ENCODE results near the gene SPRYD3.
A peak's percentile ranks its signal among the peaks of the same experiment; 100 is the strongest.
"Not testable (repeated sequence)": the region's sequence is repeated elsewhere in the genome, so short reads cannot be mapped to it uniquely, and the experiment has no call there.

Gene SPRYD3

GRCh38 chr12:53096089-53096741, 17.0 kb upstream of the SPRYD3 start:
- DNase-seq (ENCODE audit: low read depth) = peak; percentile 74
- TF ChIP-seq, protein P1, sequence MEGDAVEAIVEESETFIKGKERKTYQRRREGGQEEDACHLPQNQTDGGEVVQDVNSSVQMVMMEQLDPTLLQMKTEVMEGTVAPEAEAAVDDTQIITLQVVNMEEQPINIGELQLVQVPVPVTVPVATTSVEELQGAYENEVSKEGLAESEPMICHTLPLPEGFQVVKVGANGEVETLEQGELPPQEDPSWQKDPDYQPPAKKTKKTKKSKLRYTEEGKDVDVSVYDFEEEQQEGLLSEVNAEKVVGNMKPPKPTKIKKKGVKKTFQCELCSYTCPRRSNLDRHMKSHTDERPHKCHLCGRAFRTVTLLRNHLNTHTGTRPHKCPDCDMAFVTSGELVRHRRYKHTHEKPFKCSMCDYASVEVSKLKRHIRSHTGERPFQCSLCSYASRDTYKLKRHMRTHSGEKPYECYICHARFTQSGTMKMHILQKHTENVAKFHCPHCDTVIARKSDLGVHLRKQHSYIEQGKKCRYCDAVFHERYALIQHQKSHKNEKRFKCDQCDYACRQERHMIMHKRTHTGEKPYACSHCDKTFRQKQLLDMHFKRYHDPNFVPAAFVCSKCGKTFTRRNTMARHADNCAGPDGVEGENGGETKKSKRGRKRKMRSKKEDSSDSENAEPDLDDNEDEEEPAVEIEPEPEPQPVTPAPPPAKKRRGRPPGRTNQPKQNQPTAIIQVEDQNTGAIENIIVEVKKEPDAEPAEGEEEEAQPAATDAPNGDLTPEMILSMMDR (IDR thresholded peaks at IDR 0.05; ENCODE audit: control insufficient read depth, insufficient read depth, low read depth, low read length, missing control alignments) = no peak
- peak overlapping the region; percentile 76 for H3K4me3 ChIP-seq (ENCODE audit: control insufficient read depth, low read depth, low read length)

DNA sequence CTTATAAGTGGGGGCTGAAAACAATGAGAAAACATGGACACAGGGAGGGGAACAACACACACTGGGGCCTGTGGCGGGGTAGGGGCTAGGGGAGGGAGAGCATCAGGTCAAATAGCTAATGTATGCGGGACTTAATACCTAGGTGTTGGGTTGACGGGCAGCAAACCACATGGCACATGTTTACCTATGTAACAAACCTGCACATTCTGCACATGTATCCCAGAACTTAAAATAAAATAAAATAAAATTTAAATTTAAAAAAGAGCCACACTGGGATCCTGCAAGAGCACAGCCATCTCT, 16.4 kb upstream of the SPRYD3 start:
- DNase-seq (ENCODE audit: low read depth); H3K4me3 ChIP-seq (ENCODE audit: control insufficient read depth, low read depth, low read length): not testable (repeated sequence)

DNA sequence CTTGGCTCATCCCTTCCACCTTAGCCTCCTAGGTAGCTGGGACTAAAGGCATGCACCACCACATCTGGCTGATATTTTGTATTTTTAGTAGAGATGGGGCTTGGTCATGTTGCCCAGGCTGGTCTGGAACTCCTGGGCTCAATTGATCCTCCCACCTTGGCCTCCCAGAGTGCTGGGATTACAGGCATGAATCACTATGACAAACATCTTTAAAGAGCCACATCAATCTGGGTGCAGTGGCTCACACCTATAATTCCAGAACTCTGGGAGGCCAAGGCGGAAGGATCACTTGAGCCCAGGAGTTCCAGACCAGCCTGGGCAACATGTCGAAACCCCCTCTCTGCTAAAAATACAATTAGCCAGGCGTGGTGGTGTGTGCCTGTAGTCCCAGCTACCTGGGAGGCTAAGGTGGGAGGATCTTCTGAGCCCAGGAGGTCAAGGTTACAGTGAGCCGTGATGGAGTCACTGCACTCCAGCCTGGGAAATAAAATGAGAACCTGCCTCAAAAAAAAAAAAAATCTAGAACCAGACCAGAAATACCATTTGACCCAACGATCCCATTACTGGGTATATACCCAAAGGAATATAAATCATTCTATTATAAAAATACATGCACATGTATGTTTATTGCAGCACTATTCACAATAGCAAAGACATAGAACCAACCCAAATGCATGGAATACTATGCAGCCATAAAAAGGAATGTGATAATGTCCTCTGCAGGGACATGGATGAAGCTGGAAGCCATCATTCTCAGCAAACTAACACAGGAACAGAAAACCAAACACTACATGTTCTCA, 15.8 kb upstream of the SPRYD3 start:
- H3K4me3 ChIP-seq (ENCODE audit: control insufficient read depth, low read depth, low read length); DNase-seq (ENCODE audit: low read depth): not testable (repeated sequence)

DNA sequence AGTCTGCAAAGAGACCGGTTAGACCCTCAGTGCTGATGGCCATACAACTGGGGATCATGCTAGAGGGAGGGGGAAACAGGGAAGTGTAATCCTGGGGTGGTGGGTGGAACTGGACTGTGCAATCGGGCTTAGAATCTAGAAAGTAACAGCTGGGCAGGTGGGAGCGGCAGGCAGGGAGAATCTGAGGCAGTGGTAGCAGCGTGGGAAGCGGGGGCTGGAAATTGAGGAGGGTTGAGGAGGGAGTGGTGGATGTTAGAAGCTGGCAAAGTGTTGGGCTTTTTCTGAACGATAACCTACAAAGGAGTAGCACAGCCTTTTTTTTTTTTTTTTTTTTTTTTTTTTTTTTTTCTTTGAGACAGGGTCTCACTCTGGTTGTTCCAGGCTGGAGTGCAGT, 15.2 kb upstream of the SPRYD3 start:
- no peak overlapping the region for H3K4me3 ChIP-seq (ENCODE audit: control insufficient read depth, low read depth, low read length)
- TF ChIP-seq, protein P1 (IDR thresholded peaks at IDR 0.05; ENCODE audit: control insufficient read depth, insufficient read depth, low read depth, low read length, missing control alignments) = no peak
- DNase-seq (ENCODE audit: low read depth) = no peak

- TF ChIP-seq, protein P1 (IDR thresholded peaks at IDR 0.05; ENCODE audit: control insufficient read depth, insufficient read depth, low read depth, low read length, missing control alignments) = no peak
- DNase-seq (ENCODE audit: low read depth) = no peak
- no peak overlapping the region for H3K4me3 ChIP-seq (ENCODE audit: control insufficient read depth, low read depth, low read length)
Observed at GRCh38 chr12:53093777-53094393, 14.7 kb upstream of the SPRYD3 start.

DNA sequence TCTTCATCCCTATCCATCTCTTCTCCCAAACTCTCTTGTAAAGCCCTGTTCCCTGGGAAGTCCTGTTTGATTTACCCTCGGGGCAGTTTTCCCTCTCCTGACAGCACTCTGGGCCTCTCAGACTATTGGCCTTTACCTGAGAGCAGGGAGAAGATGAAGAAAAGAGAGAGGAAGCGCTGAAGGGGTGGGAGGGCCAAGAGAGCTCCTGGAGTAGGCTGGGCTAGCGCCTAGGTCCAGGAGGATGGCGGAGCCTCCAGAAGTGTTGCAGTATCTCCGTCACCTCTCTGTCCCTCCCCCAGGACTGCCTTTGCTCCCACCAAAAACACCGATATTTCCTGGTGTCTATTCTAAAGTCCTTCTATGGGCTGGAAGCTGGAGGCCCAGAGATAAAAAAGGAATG, 12.6 kb upstream of the SPRYD3 start:
- DNase-seq (ENCODE audit: low read depth) = no peak
- H3K4me3 ChIP-seq (ENCODE audit: control insufficient read depth, low read depth, low read length) = no peak overlapping the region
- TF ChIP-seq, protein P1 (IDR thresholded peaks at IDR 0.05; ENCODE audit: control insufficient read depth, insufficient read depth, low read depth, low read length, missing control alignments) = no peak

DNA sequence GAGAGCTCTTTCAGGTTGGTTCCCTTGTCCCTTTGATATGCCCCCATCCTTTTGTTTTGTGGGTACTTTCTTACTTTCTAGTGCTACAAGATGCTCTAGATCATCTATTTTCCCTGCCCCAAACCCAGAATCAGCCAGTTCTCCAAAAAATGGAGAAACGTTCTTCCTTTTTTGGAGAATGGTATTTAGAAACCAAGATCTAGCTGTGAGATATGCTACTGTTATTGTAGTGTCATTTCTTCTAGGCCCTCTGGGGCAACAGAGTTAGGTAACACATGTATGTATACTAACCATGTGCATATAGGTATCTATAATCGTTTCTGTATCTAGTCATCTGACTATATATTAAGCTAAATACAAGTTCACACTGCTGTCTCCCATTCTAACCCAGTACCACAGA, 11.4 kb upstream of the SPRYD3 start:
- no peak overlapping the region for H3K4me3 ChIP-seq (ENCODE audit: control insufficient read depth, low read depth, low read length)
- TF ChIP-seq, protein P1 (IDR thresholded peaks at IDR 0.05; ENCODE audit: control insufficient read depth, insufficient read depth, low read depth, low read length, missing control alignments) = no peak
- DNase-seq (ENCODE audit: low read depth) = no peak

Measured in AG09309 (cell line).